GM18868 (cell line): Measurements from ENCODE around the gene IL17RC.
A peak's percentile ranks its signal among the peaks of the same experiment; 100 is the strongest.

Source experiments
- ATAC-seq: cut with Tn5 transposase; IDR thresholded peaks from one replicate; pipeline ENCODE4 v1.9.1; 2021; ENCODE audit warnings: mild to moderate bottlenecking, moderate library complexity; ENCODE audit not compliant: unreplicated experiment

The IL17RC gene

DNA sequence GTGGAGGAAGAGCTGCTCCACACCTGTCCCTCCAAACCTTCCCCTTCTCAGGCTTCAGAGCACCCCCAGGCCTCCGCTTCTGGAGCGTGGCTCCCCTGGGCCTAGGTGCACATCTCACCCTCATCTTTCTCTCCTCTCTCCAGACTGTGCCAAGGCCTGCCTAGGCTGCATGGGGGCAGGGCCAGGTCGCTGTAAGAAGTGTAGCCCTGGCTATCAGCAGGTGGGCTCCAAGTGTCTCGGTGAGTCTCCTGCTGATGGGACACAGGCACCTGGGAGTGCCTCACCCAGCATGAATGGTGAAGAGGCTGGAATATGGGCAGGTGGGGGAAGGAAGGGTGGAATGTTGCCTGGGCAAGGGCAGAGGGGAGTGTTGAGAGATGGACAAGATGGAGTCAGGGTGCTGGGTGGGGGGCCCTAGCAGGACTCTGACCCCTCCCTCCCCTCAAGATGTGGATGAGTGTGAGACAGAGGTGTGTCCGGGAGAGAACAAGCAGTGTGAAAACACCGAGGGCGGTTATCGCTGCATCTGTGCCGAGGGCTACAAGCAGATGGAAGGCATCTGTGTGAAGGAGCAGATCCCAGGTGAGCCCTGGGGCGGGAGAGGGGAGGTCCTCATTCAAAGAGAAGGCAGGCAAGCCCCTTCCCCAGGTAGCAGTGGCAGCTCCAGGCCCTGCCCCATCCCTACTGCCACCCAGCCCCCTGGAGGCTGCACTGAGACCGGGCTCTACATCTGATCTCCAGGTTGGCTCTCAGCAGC, 26.2 kb downstream of the IL17RC start:
- no peak for ATAC-seq

- ATAC-seq: no peak
These were observed 27.4 kb downstream of the IL17RC start for GRCh38 chr3:9944271-9944670.

DNA sequence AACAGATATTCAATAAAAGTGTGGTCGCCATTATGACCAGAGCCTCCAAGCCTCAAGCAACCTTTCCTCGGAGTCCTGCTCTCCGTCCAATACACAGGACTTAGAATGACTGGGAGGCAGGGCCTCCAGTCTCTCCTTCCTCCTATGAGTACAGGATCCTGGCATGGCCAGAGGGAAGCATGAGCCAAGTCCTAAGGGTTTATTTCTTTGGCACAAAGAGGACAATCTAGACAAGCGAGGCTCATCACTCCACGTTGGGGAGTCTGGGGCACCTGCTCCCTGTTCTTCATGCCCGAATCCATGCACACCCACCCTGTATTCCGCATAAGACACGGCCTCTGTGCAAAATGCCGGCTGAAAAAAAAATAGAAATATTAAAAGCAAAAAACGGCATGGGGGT, 28.5 kb downstream of the IL17RC start:
- no peak for ATAC-seq

DNA sequence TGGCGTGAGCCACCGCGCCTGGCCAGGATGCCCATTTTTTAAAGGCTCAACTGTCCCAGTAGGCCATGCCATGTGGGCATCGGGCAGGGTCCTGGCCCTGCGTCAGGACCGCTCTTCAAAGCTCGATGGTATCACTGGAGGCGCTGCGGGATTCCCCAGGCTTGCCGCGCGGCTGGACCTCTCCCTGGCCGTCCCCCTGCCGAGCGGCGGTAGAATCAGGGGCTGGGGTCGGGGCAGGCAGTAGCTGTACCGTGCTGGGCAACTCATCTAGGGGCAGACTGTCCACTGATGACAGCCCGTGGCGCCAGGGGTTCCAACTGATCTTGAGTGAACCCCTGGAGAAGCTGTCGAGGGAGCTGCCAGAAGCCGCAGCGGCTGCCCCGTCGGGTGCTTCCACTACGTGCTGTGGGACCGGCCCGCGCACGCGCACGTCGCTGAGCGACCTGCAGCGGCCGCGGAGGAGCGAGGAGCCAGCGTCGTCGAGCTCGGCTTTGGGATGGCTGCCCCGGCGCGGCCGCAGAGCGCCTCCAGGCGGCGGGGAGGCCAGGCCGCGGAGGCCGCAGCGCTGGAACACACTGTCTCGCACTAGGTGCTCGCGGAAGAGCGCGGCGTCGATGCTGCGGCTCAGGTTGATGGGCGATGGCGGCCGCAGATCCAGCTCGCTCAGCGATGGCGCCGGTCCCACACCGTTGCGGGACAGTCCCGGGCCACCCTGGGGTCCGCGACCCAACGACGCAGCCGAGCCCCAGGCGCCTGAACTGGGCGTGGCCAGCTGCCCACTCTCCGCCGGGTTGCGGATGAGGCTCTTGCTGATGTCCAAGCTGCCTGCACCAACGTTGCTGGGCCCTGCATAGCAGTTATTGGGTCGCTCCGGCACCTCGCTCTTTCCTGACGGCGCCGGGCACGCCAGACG, 29.5 kb downstream of the IL17RC start:
- no peak for ATAC-seq

- ATAC-seq: no peak
These were observed 30.4 kb downstream of the IL17RC start for GRCh38 chr3:9947025-9947995.

DNA sequence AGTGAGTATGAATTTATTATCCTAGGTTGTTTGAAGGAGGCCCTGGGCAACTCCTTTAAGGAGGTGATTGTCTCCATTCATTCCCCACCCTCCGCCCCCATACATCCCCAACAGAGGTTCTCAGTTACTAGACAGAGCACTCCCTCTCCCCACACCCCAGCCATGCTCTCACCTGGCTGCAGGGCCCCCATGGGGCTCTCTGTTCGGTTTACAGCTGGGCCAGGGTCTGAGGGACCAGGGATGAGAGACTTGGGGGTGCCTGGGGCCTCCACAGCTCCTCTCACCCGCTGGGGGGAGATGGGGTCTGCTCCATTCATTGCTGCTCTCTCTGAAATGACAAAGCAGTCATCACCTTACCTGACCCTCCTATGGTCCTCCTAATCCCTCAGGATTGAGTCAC, 31.7 kb downstream of the IL17RC start:
- ATAC-seq: no peak

DNA sequence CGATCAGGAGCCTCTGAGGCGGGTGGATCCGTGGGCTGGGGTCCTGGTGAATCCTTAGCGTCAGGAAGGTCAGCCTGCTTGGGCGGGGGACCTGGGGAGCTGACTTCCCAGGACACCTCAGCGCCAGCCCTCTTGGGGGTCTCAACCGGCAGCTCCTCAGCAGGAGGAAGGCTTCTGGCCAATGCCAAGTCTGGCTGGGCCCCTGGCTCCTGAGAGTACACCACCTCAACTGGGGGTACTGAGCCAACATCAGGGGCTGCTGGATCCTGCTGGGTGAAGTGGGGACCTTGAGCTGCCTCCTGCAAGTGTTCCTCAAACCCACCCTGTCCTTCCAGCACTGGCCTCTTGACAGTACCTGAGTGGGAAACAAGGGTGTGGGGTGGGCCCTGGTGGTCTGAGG, 32.2 kb downstream of the IL17RC start:
- no peak for ATAC-seq

DNA sequence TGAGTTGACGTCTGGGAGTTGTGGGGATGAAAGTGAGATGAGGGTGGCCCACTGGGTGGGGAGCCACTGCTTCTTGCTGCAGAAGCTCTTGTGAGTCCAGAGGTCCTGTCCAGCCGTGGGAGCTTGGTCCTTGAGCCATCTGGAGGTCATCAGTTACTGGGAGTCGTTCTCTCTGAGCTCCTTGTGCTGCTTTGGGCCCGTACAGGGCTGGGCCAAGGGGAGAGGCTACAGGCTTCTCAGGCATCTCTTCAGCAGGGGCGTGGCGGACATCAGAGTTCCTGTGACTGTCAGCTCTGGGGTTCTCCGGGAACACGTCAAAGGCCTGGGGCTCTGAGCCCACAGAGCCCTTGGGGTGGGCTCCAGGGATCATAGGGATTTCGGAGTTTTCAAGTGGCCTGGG, 32.7 kb downstream of the IL17RC start:
- ATAC-seq: no peak

- ATAC-seq: peak; percentile 61
These were observed 34.2 kb downstream of the IL17RC start for GRCh38 chr3:9951126-9951525.

- peak; percentile 29 for ATAC-seq
These were observed 34.7 kb downstream of the IL17RC start for GRCh38 chr3:9951598-9951961.

DNA sequence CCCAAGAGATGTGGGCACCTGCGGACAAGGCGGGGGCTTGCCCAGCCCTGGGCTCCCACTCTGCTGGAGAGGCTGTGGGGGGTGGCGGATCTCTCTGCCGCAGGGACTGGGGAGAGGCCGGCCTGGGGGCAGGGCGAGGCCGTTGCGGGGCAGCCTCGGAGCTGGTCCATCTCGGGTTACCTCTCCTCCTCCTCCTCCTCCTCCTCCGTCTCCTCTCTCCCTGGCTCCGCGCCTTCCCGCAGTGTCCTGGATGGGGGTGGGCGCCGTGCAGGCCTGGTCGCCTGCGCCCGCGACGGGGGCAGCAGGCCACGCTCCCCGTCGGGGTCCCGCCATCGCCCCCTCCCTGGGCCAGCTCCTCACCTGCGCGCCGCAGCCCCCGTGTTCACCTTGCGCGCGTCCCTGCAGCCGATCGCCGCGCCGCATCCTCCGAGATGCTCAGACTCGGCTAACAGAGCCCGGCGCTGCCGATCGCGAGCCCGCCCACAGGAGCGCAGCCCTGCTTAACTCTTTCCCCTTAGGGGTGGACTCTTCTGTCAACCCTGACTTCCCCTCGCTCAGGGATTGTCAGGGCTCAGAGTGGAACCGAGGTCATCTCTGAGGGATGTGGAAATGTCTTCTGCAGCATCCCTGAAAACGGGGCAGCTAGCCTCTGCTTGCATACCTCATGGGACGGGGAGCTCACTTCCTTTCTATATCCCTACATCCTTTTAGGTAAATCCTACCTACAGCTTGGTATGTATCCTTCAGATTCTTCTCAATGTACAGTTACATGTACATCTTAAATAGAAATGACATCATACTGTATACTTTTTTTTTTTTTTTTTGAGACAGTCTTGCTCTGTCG, 35.3 kb downstream of the IL17RC start, which contains the start of gene PRRT3:
TSS of gene PRRT3 (minus strand) at position 447 of the 844 bp plus-strand sequence. CDS start 2,293 bp downstream, outside the sequence.
- ATAC-seq: peak; percentile 77

- ATAC-seq: no peak
These were observed 38.2 kb downstream of the IL17RC start for GRCh38 chr3:9955067-9955502.

DNA sequence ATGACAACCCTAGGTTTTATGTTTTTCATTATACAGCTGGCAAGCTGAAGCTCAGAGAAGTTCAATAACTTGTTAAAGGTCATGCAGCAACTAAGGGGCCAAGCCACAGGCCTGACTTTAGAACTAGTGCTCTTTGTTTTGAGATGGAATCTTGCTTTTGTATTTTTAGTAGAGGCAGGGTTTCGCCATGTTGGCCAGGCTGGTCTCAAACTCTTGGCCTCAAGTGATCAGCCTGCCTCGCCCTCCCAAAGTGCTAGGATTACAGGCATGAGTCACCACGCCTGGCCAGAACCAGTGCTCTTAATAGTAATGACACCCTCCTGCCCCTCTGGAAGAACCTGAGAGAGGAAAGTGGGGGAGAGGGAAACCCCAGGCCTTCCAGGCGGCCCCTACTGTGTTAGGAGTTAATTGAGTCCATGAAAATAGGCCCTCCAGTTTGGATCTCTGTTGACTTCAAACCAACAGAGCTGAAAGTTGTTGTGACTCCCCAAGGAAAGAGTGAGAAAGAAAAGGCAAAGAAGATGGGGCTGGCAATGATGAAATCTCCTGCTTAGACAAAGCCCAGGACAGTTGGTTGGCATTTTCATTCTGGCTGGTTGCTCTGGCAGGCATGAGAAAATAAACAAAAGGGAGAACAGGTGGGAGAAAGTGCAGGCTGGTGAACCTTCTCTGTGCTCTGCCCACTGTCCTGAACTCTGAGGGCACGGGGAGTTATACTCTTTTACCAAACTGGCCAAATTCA, 38.9 kb downstream of the IL17RC start:
- ATAC-seq: no peak

DNA sequence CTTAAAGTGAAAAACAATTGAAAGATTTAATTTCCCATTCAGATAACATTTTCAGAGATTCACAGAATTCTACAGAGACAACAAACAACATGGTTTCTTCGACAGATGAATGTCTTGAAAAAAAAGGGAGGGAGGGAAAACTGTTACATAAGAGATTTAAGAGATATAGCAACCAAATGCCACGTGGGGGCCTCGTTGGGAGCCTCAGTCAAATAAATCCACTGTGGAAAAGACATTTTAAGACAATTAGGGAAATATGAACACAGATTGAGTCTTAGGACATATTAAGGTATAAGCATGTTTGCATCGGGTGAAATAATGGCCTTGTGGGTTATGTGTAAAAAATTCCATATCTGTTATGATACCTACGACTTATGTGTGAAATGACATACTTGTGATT, 40.3 kb downstream of the IL17RC start:
- no peak for ATAC-seq

DNA sequence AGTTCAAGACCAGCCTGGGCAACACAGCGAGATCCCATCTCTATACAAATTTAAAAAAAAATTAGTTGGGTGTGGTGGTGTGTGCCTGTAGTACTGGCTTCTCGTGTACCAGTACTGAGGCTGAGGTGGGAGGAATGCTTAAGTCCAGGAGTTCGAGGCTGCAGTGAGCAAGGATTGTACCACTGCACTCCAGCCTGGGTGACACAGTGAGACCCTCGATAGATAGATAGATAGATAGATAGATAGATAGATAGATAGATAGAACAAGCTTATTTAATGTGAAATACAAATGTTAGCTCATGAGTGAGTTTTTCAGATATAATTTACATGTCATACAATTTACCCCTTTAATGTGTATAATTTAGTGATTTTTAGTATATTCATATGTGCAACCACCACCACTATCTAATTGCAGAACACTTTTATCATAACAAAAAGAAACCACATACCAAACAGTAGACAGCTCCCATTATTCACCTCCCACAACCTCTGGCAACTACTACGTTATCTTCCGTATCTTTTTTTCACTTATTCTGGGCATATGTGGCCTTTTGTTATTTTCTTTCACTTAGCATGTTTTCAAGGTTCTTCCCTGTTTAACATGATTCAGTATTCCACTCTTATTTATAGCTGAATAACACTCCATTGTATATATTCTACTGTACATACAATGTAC, 48.4 kb downstream of the IL17RC start:
- no peak for ATAC-seq

DNA sequence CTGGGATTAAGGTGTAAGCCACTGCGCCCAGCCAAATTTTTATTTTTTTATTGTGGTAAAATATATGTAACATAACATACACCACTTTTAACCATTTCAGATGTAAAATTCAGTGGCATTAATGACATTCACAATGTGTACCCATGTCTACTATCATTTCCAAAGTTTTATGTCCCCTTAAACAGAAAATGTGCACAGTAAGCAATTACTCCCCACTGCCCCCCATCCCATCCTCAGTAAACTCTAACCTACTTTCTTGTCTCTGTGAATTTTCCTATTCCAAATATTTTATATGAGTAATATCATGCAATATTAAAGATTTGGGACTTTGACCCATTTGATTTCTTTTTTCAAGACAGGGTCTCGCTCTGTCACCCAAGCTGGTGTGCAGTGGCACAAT, 49.9 kb downstream of the IL17RC start:
- ATAC-seq: no peak

- no peak for ATAC-seq
These were observed 52.7 kb downstream of the IL17RC start for GRCh38 chr3:9969632-9970019.

DNA sequence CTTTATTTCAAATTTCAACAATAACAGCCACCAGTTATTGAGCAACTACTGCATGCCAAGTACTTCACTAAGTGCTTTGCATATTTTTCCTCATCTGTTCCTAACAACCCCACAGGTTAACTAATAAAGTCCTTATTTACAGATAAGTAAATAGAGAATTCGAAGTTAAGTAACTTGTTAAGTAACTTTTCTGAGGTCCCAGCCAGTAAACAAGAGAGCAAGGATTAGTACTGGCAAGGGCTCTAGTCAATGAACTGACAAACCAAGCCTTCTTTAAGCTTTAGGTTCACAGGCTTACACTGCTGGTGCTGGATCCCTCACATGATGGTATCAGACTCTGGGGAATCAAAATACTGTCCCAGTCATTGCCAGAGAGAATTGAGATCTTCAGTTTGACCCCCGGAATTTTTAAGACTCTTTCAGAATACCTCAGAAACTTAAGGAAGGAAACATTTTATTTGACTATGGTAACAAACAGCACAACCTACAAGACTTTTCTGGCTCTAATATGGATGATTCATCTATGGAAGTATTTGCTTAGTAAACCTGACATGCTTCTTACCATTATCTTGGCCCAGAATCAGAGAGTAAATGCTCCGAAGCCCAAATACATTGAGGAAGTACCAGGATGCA, 53.2 kb downstream of the IL17RC start:
- no peak for ATAC-seq
